Gastrocnemius medialis (tissue), 4 donors: ENCODE data around the gene TUBGCP3.

Experiments
- CTCF ChIP-seq, 5 experiments: fragments of 450-650 bp in 3 of 5; fragments of 200-600 bp in 2 of 5; sonication (generic) in 2 of 5; IDR thresholded peaks in 4 of 5; conservative IDR thresholded peaks in 1 of 5; 1 replicate in 4 of 5; 2 replicates in 1 of 5; pipeline ENCODE4 v1.5.1; 2016 to 2019; ENCODE audit warnings: antibody characterized with exemption in 5 of 5, mild to moderate bottlenecking in 3 of 5, moderate library complexity in 3 of 5
- POLR2A ChIP-seq, 2 donors: fragments of 450-650 bp; IDR thresholded peaks; one replicate each; pipeline ENCODE4 v1.6.1; 2017; ENCODE audit warnings: antibody characterized with exemption in 2 of 2, mild to moderate bottlenecking in 2 of 2, moderate library complexity in 2 of 2

DNA sequence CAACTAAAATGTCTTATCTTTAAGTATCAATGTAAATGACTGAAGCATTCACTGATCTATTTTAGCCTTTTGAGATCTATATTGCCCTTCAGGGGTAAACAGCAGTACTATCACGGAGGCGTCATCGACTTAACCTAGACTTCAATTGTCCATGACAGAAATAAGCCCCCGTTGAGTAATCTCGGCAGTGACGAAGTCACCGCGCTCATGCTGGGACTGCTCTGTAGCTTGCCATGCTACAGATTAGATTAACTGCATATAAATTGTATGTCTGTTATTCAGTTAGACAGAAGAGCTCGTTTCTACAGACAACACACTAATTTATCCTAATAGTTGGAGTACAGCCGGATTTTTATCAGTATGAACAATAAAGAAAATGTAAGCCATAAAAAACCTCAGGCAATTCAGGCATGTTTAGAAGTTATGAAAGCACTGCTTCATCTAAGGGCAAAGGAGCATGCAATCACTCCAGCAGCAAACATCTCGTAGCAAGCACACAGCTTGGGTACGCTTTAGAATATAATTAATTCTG lies 56.6 kb downstream of the TUBGCP3 start:
- no peak for TF ChIP-seq CTCF (IDR thresholded peaks at IDR 0.05 in 4 of 5, conservative IDR thresholded peaks at IDR 0.05 in 1 of 5)
- no peak for TF ChIP-seq POLR2A (IDR thresholded peaks at IDR 0.05)
